ENCODE measurements around the gene TEX29. TPM values are rescaled to one million over a fixed set of nuclear protein-coding genes. Genes with fewer than 3 reads are reported as not detected.

Gene TEX29
- total RNA-seq, 2 donors from 2014 or later, result not detected

DNA sequence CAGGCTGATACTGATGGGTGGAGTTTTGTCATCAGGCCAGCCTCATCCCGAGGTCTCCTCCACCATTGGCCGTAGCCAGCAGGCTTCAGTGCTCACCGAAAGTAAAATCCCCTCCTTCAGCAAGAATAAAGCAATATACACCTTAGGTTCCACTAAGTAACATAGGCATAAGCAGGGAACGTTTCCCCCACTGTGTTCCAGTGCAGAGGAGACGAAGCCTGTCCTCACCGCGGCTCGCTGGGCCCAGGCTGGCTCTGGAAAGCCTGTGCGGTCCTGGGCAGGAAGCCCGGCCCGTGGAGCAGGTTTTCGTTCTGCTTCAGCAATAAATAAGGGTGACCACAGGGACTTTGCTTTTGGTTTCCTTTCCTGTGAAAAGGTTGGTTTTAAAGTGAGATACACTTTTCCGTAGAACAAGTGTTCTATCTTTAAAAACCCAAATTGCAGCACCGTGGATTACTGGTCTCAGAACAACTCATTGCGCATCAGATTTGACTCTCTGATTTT is 16.3 kb upstream of the TEX29 start:
- Histone ChIP-seq H3K4me3 (no peak overlapping the region), H3K36me3 (peaks cover 68% of the 10 kb centered on the region), H3K4me1 (no peaks in the 10 kb centered on the region), H3K27ac (no peak overlapping the region), H3K9me3 (no peaks in the 10 kb centered on the region), H3K27me3 (no peaks in the 10 kb centered on the region)
- no peak for DNase-seq (ENCODE audit: low spot score)
- TF ChIP-seq, protein P1, sequence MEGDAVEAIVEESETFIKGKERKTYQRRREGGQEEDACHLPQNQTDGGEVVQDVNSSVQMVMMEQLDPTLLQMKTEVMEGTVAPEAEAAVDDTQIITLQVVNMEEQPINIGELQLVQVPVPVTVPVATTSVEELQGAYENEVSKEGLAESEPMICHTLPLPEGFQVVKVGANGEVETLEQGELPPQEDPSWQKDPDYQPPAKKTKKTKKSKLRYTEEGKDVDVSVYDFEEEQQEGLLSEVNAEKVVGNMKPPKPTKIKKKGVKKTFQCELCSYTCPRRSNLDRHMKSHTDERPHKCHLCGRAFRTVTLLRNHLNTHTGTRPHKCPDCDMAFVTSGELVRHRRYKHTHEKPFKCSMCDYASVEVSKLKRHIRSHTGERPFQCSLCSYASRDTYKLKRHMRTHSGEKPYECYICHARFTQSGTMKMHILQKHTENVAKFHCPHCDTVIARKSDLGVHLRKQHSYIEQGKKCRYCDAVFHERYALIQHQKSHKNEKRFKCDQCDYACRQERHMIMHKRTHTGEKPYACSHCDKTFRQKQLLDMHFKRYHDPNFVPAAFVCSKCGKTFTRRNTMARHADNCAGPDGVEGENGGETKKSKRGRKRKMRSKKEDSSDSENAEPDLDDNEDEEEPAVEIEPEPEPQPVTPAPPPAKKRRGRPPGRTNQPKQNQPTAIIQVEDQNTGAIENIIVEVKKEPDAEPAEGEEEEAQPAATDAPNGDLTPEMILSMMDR (IDR thresholded peaks at IDR 0.05), result no peak

DNA sequence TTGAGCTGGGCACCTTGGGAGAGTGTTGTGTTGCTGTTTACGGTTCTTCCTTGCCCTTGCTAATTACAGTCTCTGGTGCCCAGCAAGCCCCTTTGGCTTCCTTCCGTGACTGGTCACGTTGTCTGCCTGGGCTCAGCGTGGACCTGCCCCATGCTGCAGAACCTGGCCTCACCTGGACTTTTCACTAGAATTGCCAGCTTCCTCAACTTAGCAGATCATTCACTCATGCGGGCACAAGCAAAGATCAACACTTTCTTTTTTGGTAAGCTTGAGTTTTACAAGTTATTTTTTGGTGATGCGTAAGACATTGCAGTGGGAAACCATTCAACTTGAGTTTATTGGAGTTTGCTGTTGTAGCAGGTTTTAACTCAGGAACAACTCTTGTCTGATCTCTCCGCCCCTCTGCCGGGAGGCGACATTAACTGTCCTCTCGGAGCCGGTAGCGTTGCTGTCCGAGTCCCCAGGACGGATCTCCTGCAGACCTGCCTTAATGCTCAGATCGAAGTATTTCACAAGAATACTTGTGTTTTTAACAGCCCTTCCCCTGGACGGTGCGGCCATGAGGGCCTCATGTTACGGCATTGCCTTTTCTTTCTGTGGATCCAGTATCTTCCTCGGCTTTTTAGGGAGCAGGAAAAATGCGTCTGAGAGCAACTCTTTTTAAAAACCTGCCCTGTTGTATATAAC is 15.7 kb upstream of the TEX29 start:
- no peak for DNase-seq (ENCODE audit: low spot score)
- Histone ChIP-seq H3K4me1 (no peaks in the 10 kb centered on the region), H3K9me3 (no peaks in the 10 kb centered on the region), H3K27me3 (no peaks in the 10 kb centered on the region), H3K4me3 (no peak overlapping the region), H3K36me3 (peaks cover 68% of the 10 kb centered on the region), H3K27ac (no peak overlapping the region)
- TF ChIP-seq, protein P1 (IDR thresholded peaks at IDR 0.05), result no peak

DNA sequence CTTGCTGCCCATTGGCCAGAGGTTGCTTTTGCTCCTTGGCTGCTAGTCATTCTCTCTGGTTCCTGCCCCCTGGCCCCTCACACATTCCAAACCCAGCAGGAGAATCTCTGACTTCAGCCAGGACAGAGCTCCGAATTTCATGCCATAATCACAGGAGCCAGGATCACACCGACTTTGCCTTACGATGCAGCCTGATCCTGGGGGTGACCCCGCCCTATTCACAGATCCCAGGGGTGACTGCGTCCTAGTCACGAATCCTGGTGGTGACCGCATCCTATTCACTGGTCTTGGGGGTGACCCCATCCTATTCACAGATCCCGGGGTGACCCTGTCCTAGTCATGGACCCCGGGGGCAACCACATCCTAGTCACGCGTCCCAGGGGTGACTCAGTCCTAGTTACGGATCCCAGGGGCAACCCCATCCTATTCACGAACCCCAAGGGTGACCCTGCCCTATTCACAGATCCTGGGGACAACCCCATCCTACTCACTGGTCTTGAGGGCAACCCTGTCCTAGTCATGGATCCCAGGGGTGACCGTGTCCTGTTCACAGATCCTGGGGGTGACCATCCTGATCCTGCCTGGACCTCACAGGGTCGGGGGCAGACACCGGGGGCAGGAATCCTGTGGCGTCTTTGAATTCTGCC is 7.4 kb upstream of the TEX29 start:
- peaks cover 0 to 6% of the 10 kb centered on the region in 2 donors for H3K9me3 ChIP-seq
- no peak overlapping the region for H3K4me3 ChIP-seq
- TF ChIP-seq, protein P1 (IDR thresholded peaks at IDR 0.05), result no peak
- no peak for DNase-seq (ENCODE audit: low spot score)
- no peak overlapping the region for H3K27ac ChIP-seq
- H3K36me3 ChIP-seq, result peaks cover 5% of the 10 kb centered on the region
- H3K27me3 ChIP-seq, result no peaks in the 10 kb centered on the region
- H3K4me1 ChIP-seq, result no peaks in the 10 kb centered on the region

DNA sequence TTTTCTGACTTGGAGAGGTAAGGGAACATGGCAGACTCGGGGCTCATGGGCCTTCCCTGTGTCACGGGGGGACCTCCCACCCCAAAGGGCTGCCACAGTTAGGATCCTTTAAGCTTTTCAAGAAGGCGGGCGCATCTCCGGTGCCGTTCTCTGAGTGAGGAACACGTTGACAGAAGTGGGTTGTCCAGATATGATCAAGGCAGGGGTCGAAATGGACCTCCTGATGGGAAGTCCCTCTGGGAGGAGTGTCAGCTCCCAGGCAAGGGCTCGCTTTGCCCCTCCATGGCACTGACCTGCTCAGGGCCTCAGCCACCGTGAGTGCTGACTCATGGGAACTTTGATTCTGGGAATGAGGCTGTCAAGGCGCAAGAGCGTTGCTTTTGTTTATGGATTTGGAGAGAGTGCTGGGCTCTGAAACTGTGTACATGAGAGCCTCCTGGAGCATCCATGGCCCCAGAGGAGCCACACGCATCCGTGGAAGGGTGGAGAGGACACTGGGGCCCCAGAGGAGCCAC is 6.5 kb upstream of the TEX29 start:
- no peak overlapping the region for H3K4me3 ChIP-seq
- no peaks in the 10 kb centered on the region for H3K4me1 ChIP-seq
- no peaks in the 10 kb centered on the region for H3K27me3 ChIP-seq
- no peak for DNase-seq (ENCODE audit: low spot score)
- peaks cover 0 to 6% of the 10 kb centered on the region in 2 donors for H3K9me3 ChIP-seq
- H3K27ac ChIP-seq, result no peak overlapping the region
- TF ChIP-seq, protein P1 (IDR thresholded peaks at IDR 0.05), result no peak
- H3K36me3 ChIP-seq, result peaks cover 4% of the 10 kb centered on the region

DNA sequence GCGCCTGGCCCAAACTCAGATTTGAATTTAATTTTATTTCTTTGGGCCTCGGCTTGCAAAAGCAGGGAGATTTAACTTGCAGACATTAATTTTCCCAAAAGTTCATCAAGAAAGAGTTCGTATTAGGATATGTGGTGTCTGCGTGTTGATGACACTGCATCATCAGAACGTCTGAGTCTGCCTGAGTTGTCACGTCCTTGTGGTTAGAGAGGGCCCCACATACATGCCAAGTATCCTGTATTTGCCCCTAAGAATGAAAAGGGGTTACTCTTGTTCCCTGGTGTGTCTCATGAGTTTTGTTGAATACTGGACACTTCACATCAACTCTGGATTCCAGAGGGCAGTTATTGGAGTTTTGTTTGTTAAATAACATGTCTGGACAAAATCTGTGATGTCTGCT is 5.6 kb upstream of the TEX29 start:
- Histone ChIP-seq H3K4me1 (no peaks in the 10 kb centered on the region), H3K9me3 (peaks cover 0 to 6% of the 10 kb centered on the region in 2 donors), H3K27me3 (no peaks in the 10 kb centered on the region), H3K36me3 (peaks cover 4% of the 10 kb centered on the region), H3K27ac (no peak overlapping the region), H3K4me3 (no peak overlapping the region)
- TF ChIP-seq, protein P1 (IDR thresholded peaks at IDR 0.05), result no peak
- no peak for DNase-seq (ENCODE audit: low spot score)

All from right atrium auricular region (tissue), 2 donors.